Astrocyte of the spinal cord (primary cell): ENCODE data around the gene DDX10.

Experiments
- DNase-seq: peaks from one replicate; pipeline ENCODE4 v3.0.0; 2011; ENCODE audit warnings: low read depth, low spot score
- H3K4me3 ChIP-seq: 2 replicates; pipeline ENCODE4 v1.5.1; 2011; ENCODE audit warnings: low read depth, mild to moderate bottlenecking, low read length, moderate library complexity
- CTCF ChIP-seq: IDR thresholded peaks from 2 replicates; pipeline ENCODE4 v1.5.1; 2012; ENCODE audit warnings: low read depth, mild to moderate bottlenecking, low read length, inconsistent platforms
- in situ Hi-C: cut with HindIII; loops from 2 replicates; pipeline ENCODE4 v1.10.0; 2017; ENCODE audit warnings: low sequenced_read_pairs

DDX10 gene

DNA sequence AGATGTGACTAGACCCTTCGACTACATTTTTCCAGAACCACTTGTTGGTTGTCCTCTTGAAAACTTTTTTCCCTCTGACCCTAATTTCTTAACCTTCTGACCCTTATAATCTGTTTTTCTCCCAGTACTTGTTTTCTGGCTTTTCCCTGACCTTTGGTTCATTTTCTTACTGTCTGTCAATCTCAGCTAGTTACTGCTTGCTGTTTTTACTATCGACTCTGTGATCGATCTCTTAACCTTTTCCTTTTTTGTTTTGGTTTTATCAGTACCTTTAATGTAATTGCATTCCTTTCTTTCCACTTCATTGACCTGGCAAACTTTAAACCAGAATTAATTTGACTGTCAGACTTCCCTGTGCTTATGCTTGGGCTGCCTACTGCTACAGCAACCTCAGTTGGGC, 92.8 kb downstream of the DDX10 start:
- no peak overlapping the region for H3K4me3 ChIP-seq
- in situ Hi-C loops = no loop called here
- no peak for TF ChIP-seq CTCF
- no peak for DNase-seq

DNA sequence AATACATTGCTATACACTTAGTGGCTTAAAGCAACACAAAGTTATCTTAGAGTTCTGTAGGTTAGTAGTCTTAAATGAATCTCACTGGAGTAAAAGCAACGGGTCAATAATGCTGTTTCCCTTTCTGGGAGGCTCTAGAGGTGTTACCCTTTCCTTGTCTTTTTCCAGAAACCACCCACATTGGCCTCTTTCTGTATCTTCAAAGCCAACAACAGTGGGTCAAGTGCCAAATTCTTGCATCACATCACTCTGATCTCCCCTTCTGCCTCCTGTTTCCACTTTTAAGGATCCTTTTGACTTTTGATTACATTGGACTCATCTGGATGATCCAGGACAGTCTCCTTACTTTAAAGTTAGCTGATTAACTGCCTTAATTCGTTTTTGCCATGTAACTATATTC, 93.6 kb downstream of the DDX10 start:
- no peak overlapping the region for H3K4me3 ChIP-seq
- in situ Hi-C loops = no loop called here
- DNase-seq = no peak
- no peak for TF ChIP-seq CTCF

- in situ Hi-C loops = no loop called here
- DNase-seq = no peak
- TF ChIP-seq CTCF = no peak
- H3K4me3 ChIP-seq = no peak overlapping the region
Measured at GRCh38 chr11:108766596-108767173, 101.8 kb downstream of the DDX10 start.

- in situ Hi-C loops = no loop called here
Measured at GRCh38 chr11:108768370-108768769, 103.5 kb downstream of the DDX10 start.

GRCh38 chr11:108768964-108769363, 104.1 kb downstream of the DDX10 start:
- in situ Hi-C loops = no loop called here
- no peak for DNase-seq
- H3K4me3 ChIP-seq = no peak overlapping the region
- no peak for TF ChIP-seq CTCF

More at GRCh38 chr11:108768370-108768769, 103.5 kb downstream of the DDX10 start:
- DNase-seq = no peak
- no peak overlapping the region for H3K4me3 ChIP-seq
- no peak for TF ChIP-seq CTCF

DNA sequence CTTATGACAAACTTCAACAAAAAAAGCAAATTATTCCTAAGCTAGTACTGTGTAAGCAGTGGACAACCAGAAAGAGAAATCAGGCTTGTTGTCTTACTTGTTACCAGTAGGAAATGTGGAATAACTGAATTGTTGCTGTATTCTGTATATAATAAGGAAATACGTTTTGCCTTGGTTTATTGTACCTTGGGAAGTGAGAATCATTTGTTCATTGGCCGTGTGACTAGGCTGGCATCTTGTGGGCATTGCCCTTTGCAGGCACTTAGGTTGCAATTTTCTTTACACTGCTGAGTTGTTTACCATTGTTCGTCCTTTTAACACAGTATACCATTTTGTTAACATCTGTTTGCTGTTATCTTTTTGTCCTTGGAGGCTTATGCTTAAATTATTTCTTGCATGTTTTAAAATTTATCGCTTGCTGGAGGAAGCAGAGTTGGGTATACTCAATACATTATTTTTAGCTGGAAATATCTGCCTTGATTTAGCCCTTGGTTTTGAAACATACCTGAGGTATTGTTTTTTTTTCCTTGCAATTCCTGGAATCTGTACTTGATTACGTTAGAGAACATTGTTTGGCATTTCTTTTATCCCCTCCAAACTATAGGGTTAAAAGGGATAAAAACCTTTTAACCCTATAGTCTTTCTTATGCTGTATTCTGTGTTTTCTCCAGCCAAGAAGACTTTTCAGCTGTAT, 109.3 kb downstream of the DDX10 start:
- no peak for TF ChIP-seq CTCF
- no peak overlapping the region for H3K4me3 ChIP-seq
- in situ Hi-C loops = no loop called here
- DNase-seq = no peak
